Measurements from ENCODE around the gene SVIL. TPM values are rescaled to one million over a fixed set of nuclear protein-coding genes. Genes with fewer than 3 reads are reported as not detected.

SVIL gene
- total and polyA plus RNA-seq, 7 donors = 70.6 to 1,728 (median 792) TPM

GRCh38 chr10:29546773-29547313 lies 87.9 kb downstream of the SVIL start:
- H3K27me3 ChIP-seq (ENCODE audit: insufficient read depth in 3 of 3, low read length in 2 of 3) = no peaks in the 10 kb centered on the region
- H3K9me3 ChIP-seq = no peaks in the 10 kb centered on the region
- peaks cover 75% of the 10 kb centered on the region for H3K4me1 ChIP-seq
- WGBS, 3 donors = 46 to 72% (median 48%) methylated on average over 2 of the region's 2 CpGs
- intact Hi-C loops (cut with DNase I) = no loop called here
- H3K4me3 ChIP-seq = no peak overlapping the region
- peaks cover 0 to 74% of the 10 kb centered on the region in 2 donors for H3K36me3 ChIP-seq (ENCODE audit: insufficient read depth in 1 of 2, low read depth in 1 of 2)
- peak overlapping the region; percentile 69 for H3K27ac ChIP-seq
- no peak for ATAC-seq
- no peak for TF ChIP-seq CTCF (IDR thresholded peaks at IDR 0.05)
- DNase-seq = no peak

- Histone ChIP-seq H3K4me3 (peak overlapping the region; percentile 17), H3K36me3 (ENCODE audit: insufficient read depth in 1 of 2, low read depth in 1 of 2) (peaks cover 0 to 74% of the 10 kb centered on the region in 2 donors), H3K9me3 (no peaks in the 10 kb centered on the region), H3K27ac (peak overlapping the region; percentile 53), H3K4me1 (peaks cover 84% of the 10 kb centered on the region), H3K27me3 (ENCODE audit: insufficient read depth in 3 of 3, low read length in 2 of 3) (no peaks in the 10 kb centered on the region)
- no peak for TF ChIP-seq CTCF (IDR thresholded peaks at IDR 0.05)
- intact Hi-C loops (cut with DNase I) = no loop called here
- DNase-seq (no peak), ATAC-seq (peak; percentile 44 to 65 (median 58))
- 30 to 34% (median 30%) methylated on average over 5 of the region's 5 CpGs for WGBS, 3 donors
Measured at GRCh38 chr10:29545122-29545521, 89.6 kb downstream of the SVIL start.

GRCh38 chr10:29543715-29544114 lies 91.1 kb downstream of the SVIL start:
- ATAC-seq = no peak
- peaks cover 0 to 82% of the 10 kb centered on the region in 2 donors for H3K36me3 ChIP-seq (ENCODE audit: insufficient read depth in 1 of 2, low read depth in 1 of 2)
- DNase-seq = no peak
- peaks cover 93% of the 10 kb centered on the region for H3K4me1 ChIP-seq
- H3K27ac ChIP-seq = peak overlapping the region; percentile 51
- TF ChIP-seq CTCF (IDR thresholded peaks at IDR 0.05) = no peak
- no peaks in the 10 kb centered on the region for H3K27me3 ChIP-seq (ENCODE audit: insufficient read depth in 3 of 3, low read length in 2 of 3)
- intact Hi-C loops (cut with DNase I) = no loop called here
- H3K9me3 ChIP-seq = no peaks in the 10 kb centered on the region
- no peak overlapping the region for H3K4me3 ChIP-seq

- no peak for ATAC-seq
- intact Hi-C loops (cut with DNase I) = no loop called here
- WGBS, 3 donors = 46 to 63% (median 48%) methylated on average over 4 of the region's 4 CpGs
Measured at GRCh38 chr10:29542723-29543122, 92.0 kb downstream of the SVIL start.

More at GRCh38 chr10:29542723-29543122, 92.0 kb downstream of the SVIL start:
- no peak overlapping the region for H3K4me3 ChIP-seq
- peak overlapping the region; percentile 51 for H3K27ac ChIP-seq
- no peak for TF ChIP-seq CTCF (IDR thresholded peaks at IDR 0.05)
- H3K27me3 ChIP-seq (ENCODE audit: insufficient read depth in 3 of 3, low read length in 2 of 3) = no peaks in the 10 kb centered on the region
- peaks cover 91% of the 10 kb centered on the region for H3K4me1 ChIP-seq
- H3K36me3 ChIP-seq (ENCODE audit: insufficient read depth in 1 of 2, low read depth in 1 of 2) = peaks cover 0 to 77% of the 10 kb centered on the region in 2 donors
- H3K9me3 ChIP-seq = no peaks in the 10 kb centered on the region
- no peak for DNase-seq

Data from psoas muscle (tissue), 8 donors.